AG09309 (cell line): ENCODE data around the gene CDK16.

Experiments used
- DNase-seq: peaks from one replicate; pipeline ENCODE4 v3.0.0-alpha.2; 2010; ENCODE audit warnings: low read depth
- H3K4me3 ChIP-seq: 2 replicates; pipeline ENCODE4 v1.5.1; 2011; ENCODE audit warnings: mild to moderate bottlenecking, low read depth, low read length, moderate library complexity; ENCODE audit not compliant: control insufficient read depth
- TF ChIP-seq, protein P1 (sequence below): IDR thresholded peaks from 2 replicates; pipeline ENCODE4 v1.5.1; 2011; ENCODE audit warnings: mild to moderate bottlenecking, low read depth, low read length, inconsistent platforms; ENCODE audit not compliant: insufficient read depth, control insufficient read depth; ENCODE audit errors: missing control alignments

Gene CDK16

DNA sequence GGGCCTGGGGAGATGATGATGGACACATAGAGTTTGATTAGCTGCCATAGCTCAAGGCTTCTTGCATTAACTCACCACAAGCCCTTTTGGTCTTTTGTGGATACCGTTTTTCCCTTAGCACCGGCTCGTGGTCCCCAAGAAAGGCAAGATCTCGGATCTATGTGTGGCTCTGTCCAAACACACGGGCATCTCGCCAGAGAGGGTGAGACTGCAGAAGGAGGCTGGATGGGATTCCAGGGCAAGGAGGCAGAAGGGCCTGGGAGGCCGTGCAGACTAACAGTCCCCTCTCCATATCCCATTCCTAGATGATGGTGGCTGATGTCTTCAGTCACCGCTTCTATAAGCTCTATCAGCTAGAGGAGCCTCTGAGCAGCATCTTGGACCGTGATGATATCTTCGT is 23.8 kb downstream of the CDK16 start:
- no peak for DNase-seq
- H3K4me3 ChIP-seq = no peak overlapping the region
- TF ChIP-seq, protein P1, sequence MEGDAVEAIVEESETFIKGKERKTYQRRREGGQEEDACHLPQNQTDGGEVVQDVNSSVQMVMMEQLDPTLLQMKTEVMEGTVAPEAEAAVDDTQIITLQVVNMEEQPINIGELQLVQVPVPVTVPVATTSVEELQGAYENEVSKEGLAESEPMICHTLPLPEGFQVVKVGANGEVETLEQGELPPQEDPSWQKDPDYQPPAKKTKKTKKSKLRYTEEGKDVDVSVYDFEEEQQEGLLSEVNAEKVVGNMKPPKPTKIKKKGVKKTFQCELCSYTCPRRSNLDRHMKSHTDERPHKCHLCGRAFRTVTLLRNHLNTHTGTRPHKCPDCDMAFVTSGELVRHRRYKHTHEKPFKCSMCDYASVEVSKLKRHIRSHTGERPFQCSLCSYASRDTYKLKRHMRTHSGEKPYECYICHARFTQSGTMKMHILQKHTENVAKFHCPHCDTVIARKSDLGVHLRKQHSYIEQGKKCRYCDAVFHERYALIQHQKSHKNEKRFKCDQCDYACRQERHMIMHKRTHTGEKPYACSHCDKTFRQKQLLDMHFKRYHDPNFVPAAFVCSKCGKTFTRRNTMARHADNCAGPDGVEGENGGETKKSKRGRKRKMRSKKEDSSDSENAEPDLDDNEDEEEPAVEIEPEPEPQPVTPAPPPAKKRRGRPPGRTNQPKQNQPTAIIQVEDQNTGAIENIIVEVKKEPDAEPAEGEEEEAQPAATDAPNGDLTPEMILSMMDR = no peak

DNA sequence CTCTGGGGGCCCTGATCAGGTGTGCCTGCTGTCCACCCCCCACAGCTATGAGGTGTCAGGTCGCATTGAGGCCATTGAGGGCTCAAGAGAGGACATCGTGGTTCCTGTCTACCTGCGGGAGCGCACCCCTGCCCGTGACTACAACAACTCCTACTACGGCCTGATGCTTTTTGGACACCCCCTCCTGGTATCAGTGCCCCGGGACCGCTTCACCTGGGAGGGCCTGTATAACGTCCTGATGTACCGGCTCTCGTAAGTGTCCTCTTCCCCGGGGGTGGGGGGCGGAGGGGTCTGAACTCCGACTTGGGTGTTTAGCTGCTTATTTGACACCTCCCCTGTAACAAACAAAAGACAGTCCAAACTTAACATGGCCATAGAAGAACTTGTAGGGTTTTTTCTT is 24.9 kb downstream of the CDK16 start:
- TF ChIP-seq, protein P1 = no peak
- no peak for DNase-seq
- H3K4me3 ChIP-seq = no peak overlapping the region

- DNase-seq = no peak
- no peak overlapping the region for H3K4me3 ChIP-seq
- TF ChIP-seq, protein P1 = no peak
Observed at GRCh38 chrX:47244676-47245075, 26.2 kb downstream of the CDK16 start.

DNA sequence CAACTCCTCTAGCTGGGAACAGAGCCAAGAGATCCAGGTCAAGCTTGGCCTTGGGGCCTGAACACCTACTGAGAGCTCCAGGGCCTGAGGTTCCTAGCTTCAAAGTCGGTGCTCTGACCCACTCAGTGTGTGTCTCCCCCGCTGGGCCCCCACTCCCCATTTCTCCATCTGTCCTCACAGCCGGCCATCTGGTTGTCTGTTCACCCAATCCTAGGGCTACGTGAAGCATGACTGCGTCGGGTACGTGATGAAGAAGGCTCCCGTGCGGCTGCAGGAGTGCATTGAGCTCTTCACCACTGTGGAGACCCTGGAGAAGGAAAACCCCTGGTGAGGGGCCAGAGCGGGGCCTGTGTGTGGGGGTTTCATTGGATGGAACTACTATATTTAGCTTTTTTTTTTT is 26.7 kb downstream of the CDK16 start:
- no peak for DNase-seq
- H3K4me3 ChIP-seq = no peak overlapping the region
- TF ChIP-seq, protein P1 = no peak

DNA sequence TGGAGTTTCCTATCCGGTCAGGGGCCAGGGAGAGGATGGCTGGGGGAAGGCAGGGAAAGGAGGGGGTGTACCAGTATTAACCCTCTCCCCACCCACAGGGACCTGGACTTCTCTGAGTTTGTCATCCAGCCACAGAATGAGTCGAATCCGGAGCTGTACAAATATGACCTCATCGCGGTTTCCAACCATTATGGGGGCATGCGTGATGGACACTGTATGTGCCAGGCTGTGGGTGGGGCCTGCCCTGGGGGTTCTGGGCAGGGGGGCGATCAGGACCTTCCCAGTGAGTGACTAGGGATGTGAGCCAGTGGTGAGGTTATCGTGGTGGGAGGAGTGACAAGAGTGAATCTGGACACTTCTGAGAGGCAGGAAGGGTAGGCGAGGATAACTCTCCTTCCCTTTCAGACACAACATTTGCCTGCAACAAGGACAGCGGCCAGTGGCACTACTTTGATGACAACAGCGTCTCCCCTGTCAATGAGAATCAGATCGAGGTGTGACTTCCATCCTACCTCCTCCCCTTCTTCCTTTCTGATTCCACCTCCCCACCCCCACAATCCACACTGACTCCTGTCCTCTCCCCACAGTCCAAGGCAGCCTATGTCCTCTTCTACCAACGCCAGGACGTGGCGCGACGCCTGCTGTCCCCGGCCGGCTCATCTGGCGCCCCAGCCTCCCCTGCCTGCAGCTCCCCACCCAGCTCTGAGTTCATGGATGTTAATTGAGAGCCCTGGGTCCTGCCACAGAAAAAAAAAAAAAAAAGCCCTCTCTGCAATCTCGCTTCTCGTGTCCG is 28.9 kb downstream of the CDK16 start:
- DNase-seq = no peak

DNA sequence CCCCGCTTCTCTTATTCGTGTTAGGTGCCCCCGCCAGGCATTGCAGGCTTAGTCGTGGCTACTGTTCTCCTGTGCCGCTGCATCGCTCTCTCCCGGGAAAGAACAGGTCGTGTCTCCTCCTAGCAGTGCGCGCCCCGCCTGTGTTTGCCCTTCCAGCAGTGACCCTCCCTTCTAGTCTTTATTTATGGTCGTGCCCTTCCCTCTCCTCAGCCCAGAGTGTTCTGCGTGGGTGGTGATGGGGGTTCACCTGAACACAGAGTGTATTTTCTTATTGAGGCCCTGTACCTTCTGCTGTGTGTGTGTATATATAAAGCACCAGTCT is 29.5 kb downstream of the CDK16 start:
- no peak for DNase-seq
- TF ChIP-seq, protein P1 = no peak
- no peak overlapping the region for H3K4me3 ChIP-seq

More for the DNA sequence above, 28.9 kb downstream of the CDK16 start:
- H3K4me3 ChIP-seq = no peak overlapping the region
- TF ChIP-seq, protein P1 = no peak
